ENCODE data around the gene PACS2. TPM values are rescaled to one million over a fixed set of nuclear protein-coding genes. Genes with fewer than 3 reads are reported as not detected.

PACS2 gene
- total and polyA plus RNA-seq, 2 of the 8 experiments (the other 6 are each of a cell fraction or from before 2014, with no cell fraction given): 38.0 to 62.8 TPM

DNA sequence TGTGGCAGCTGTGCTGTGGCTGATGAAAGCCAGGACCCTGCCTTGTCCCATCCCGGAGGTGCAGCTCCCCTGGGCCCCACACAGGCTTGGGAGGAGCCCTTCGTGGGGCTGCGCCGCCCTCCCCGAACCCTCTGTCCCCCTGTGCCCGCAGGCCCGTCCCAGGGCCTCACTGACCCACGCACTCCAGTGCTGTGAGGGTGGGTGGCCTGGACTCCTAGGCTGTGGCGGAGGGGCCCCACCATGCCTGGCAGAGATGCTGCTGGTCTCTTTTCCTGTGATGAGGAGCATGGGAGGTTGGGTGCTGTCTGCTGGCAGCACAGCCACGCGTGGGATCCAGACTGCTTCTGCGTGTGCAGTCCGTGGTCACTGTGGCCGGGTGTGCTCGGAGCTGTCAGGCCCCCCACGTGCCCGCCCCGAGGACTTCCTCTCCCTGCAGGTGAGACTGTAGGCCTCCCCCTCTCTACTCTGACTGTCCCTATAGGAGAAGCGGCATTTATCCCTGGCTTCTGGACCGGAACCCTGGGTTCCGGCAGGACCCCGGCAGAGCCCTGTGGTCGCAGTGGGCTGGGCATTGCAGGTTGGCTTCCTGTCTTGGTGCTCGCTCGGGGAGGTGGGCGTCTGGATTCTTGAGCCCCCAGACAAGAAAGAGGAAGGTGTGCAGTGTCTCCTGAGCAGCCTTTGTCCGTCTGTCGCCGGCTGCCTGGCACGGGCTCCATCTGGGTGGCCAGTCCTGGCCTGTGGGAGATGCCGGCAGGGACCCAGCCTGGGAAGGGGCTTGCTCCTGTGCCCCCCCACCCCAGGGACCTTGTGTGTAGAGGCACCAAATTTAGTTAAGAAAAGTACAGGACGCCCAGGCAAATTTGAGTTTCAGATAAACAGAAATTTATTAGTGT is 107.4 kb downstream of the PACS2 start (continued):
- TF ChIP-seq FOSL1 (IDR thresholded peaks at IDR 0.05; ENCODE audit: insufficient read depth, low read depth, low read length) (no peak), CBX8 (IDR thresholded peaks at IDR 0.05; ENCODE audit: borderline replicate concordance, low read depth, low read length) (no peak), SP4 (IDR thresholded peaks at IDR 0.05; ENCODE audit: low read length) (no peak), TCF12 (IDR thresholded peaks at IDR 0.05; ENCODE audit: low read depth, low read length) (no peak), TEAD4 (IDR thresholded peaks at IDR 0.05; ENCODE audit: low read depth, low read length) (no peak), TAF7 (optimal IDR thresholded peaks at IDR 0.05; ENCODE audit: borderline replicate concordance, low read depth, low read length) (no peak), BACH1 (IDR thresholded peaks at IDR 0.05; ENCODE audit: low read length) (no peak), NRF1 (IDR thresholded peaks at IDR 0.05; ENCODE audit: low read depth, low read length) (no peak)
- TF ChIP-seq, protein P1, sequence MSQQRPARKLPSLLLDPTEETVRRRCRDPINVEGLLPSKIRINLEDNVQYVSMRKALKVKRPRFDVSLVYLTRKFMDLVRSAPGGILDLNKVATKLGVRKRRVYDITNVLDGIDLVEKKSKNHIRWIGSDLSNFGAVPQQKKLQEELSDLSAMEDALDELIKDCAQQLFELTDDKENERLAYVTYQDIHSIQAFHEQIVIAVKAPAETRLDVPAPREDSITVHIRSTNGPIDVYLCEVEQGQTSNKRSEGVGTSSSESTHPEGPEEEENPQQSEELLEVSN (IDR thresholded peaks at IDR 0.05): no peak
- TF ChIP-seq, protein P2, sequence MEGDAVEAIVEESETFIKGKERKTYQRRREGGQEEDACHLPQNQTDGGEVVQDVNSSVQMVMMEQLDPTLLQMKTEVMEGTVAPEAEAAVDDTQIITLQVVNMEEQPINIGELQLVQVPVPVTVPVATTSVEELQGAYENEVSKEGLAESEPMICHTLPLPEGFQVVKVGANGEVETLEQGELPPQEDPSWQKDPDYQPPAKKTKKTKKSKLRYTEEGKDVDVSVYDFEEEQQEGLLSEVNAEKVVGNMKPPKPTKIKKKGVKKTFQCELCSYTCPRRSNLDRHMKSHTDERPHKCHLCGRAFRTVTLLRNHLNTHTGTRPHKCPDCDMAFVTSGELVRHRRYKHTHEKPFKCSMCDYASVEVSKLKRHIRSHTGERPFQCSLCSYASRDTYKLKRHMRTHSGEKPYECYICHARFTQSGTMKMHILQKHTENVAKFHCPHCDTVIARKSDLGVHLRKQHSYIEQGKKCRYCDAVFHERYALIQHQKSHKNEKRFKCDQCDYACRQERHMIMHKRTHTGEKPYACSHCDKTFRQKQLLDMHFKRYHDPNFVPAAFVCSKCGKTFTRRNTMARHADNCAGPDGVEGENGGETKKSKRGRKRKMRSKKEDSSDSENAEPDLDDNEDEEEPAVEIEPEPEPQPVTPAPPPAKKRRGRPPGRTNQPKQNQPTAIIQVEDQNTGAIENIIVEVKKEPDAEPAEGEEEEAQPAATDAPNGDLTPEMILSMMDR (IDR thresholded peaks at IDR 0.05; ENCODE audit: control extremely low read depth in 1 of 3, insufficient read depth in 1 of 3, low read depth in 1 of 3, low read length in 3 of 3): no peak

All from H1 (cell line).